AG04450 (cell line): ENCODE results near the gene CRELD2. TPM values are rescaled to one million over a fixed set of nuclear protein-coding genes. Genes with fewer than 3 reads are reported as not detected.

ENCODE experiments used
- CTCF ChIA-PET: fragments of 300-600, 350-600 bp; formaldehyde crosslinking; extraction: SDS; loops from one replicate; lab custom pipeline; 2022; ENCODE audit warnings: antibody characterized with exemption, inconsistent platforms; lab: Charles Lee
- POLR2A ChIA-PET: fragments of 350-600 bp; formaldehyde crosslinking; extraction: SDS; loops from one replicate; lab custom pipeline; 2021; ENCODE audit warnings: antibody characterized with exemption, inconsistent platforms; lab: Yijun Ruan, JAX
- DNase-seq: peaks from one replicate; pipeline ENCODE4 v3.0.0-alpha.2; 2011; ENCODE audit warnings: low read depth, low spot score
- H3K27ac ChIP-seq: one replicate; pipeline ENCODE4 v1.5.1; 2012; ENCODE audit warnings: low read depth, low read length, control low read depth
- H3K27me3 ChIP-seq: one replicate; pipeline ENCODE4 v1.6.0; 2012; ENCODE audit warnings: low read length; ENCODE audit not compliant: control insufficient read depth, insufficient read depth
- H3K4me3 ChIP-seq: 2 replicates; pipeline ENCODE4 v1.5.1; 2011; ENCODE audit warnings: mild to moderate bottlenecking, low read depth, low read length, control low read depth
- H3K9me3 ChIP-seq: 2 replicates; pipeline ENCODE4 v1.5.1; 2012; ENCODE audit warnings: low read length; ENCODE audit not compliant: control insufficient read depth, insufficient read depth
- polyA plus RNA-seq: library from polyadenylated mRNA; depleted of rRNA; stranded (reverse); fragments of >200 nt; gene quantifications from 2 replicates; pipeline ENCODE4 v1.2.3, GENCODE V29; 2011
- TF ChIP-seq, protein P1 (sequence below): IDR thresholded peaks from 2 replicates; pipeline ENCODE4 v1.5.1; 2011; ENCODE audit warnings: low read depth, low read length, control low read depth, inconsistent platforms

The CRELD2 gene
- polyA plus RNA-seq, 1 experiment = 31.6 TPM

GRCh38 chr22:49872347-49872746 is 46.1 kb upstream of the CRELD2 start:
- Histone ChIP-seq H3K9me3 (peaks cover 20% of the 10 kb centered on the region), H3K4me3 (no peak overlapping the region), H3K27me3 (no peaks in the 10 kb centered on the region), H3K27ac (no peak overlapping the region)
- DNase-seq = no peak
- TF ChIP-seq, protein P1, sequence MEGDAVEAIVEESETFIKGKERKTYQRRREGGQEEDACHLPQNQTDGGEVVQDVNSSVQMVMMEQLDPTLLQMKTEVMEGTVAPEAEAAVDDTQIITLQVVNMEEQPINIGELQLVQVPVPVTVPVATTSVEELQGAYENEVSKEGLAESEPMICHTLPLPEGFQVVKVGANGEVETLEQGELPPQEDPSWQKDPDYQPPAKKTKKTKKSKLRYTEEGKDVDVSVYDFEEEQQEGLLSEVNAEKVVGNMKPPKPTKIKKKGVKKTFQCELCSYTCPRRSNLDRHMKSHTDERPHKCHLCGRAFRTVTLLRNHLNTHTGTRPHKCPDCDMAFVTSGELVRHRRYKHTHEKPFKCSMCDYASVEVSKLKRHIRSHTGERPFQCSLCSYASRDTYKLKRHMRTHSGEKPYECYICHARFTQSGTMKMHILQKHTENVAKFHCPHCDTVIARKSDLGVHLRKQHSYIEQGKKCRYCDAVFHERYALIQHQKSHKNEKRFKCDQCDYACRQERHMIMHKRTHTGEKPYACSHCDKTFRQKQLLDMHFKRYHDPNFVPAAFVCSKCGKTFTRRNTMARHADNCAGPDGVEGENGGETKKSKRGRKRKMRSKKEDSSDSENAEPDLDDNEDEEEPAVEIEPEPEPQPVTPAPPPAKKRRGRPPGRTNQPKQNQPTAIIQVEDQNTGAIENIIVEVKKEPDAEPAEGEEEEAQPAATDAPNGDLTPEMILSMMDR = no peak
- CTCF ChIA-PET = no interaction called here
- POLR2A ChIA-PET = interaction anchor here (0.6 kb wide), 1 partner anchor 80 kb away, joined by 3 read pairs; no protein-coding TSS in a partner anchor

GRCh38 chr22:49873228-49873940 is 45.0 kb upstream of the CRELD2 start:
- no peak for DNase-seq
- H3K9me3 ChIP-seq = peaks cover 15% of the 10 kb centered on the region
- H3K27ac ChIP-seq = no peak overlapping the region
- no peak overlapping the region for H3K4me3 ChIP-seq
- ChIA-PET POLR2A (interaction anchor here (0.6 kb wide), 1 partner anchor 81 kb away, joined by 3 read pairs; no protein-coding TSS in a partner anchor), CTCF (no interaction called here)
- TF ChIP-seq, protein P1 = no peak
- H3K27me3 ChIP-seq = no peaks in the 10 kb centered on the region

DNA sequence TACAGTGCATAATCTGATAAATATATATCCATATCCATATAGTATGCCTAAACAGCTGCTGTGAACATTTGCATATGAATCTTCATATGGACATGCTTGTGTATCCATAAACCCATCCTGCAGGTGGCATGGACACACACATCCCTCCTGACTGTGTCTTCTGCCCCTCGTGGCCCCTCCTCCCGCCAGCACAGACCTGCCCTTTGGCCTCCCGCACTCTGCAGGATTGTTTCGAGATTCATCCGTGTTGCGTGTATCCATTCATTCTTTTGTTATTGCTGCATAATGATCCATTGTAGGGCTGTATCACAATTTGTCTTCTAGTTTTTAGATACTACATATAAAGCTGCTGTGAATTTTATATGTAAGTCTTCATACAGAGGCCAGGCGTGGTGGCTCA is 40.8 kb upstream of the CRELD2 start:
- ChIA-PET POLR2A (no interaction called here), CTCF (no interaction called here)
- no peak for DNase-seq
- TF ChIP-seq, protein P1 = no peak
- H3K9me3 ChIP-seq = peaks cover 13% of the 10 kb centered on the region
- no peak overlapping the region for H3K4me3 ChIP-seq
- H3K27ac ChIP-seq = no peak overlapping the region
- H3K27me3 ChIP-seq = no peaks in the 10 kb centered on the region

GRCh38 chr22:49878206-49878605 is 40.2 kb upstream of the CRELD2 start:
- no peak for DNase-seq
- Histone ChIP-seq H3K9me3 (peaks cover 13% of the 10 kb centered on the region), H3K27me3 (no peaks in the 10 kb centered on the region), H3K27ac (no peak overlapping the region), H3K4me3 (no peak overlapping the region)
- TF ChIP-seq, protein P1 = no peak
- ChIA-PET POLR2A (no interaction called here), CTCF (no interaction called here)

GRCh38 chr22:49879871-49880270 is 38.6 kb upstream of the CRELD2 start:
- Histone ChIP-seq H3K4me3 (no peak overlapping the region), H3K27ac (no peak overlapping the region), H3K9me3 (peaks cover 24% of the 10 kb centered on the region), H3K27me3 (no peaks in the 10 kb centered on the region)
- TF ChIP-seq, protein P1 = no peak
- no peak for DNase-seq
- POLR2A ChIA-PET = no interaction called here
- CTCF ChIA-PET = no interaction called here
